ENCODE data around the gene HPSE2. TPM values are rescaled to one million over a fixed set of nuclear protein-coding genes. Genes with fewer than 3 reads are reported as not detected.
"Not testable (repeated sequence)": the region's sequence is repeated elsewhere in the genome, so short reads cannot be mapped to it uniquely, and the experiment has no call there.

The HPSE2 gene
- total RNA-seq, 1 experiment from 2014 or later = not detected

DNA sequence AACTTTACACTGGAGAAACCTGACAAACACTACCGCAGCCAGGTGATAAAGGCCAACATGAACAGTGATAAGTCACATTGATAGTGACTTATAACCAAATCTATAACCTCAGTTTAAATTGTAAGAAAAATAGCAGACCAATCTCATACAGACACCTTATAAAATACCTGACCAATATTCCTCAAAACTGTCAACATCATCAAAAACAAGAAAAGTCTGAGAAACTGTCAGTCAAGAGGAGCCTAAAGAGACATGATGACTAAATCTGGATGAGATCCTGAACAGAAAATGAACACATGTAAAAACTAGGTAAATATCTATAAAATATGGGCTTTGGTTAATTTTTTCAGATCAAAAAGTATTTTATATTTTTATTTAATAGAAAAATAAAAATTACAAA lies 233.3 kb downstream of the HPSE2 start:
- Histone ChIP-seq H3K4me3 (ENCODE audit: low read depth in 2 of 2, low read length in 2 of 2) (no peak overlapping the region), H3K4me1 (ENCODE audit: control insufficient read depth, insufficient read depth, low read length) (no peaks in the 10 kb centered on the region), H3K27me3 (ENCODE audit: control insufficient read depth, insufficient read depth, low read length) (no peaks in the 10 kb centered on the region), H3K9me3 (ENCODE audit: control insufficient read depth, insufficient read depth, low read depth, low read length) (0 out of 2 replicates have a peak, but pooled peaks cover 7% of the 10 kb centered on the region), H3K36me3 (ENCODE audit: control insufficient read depth, insufficient read depth, low read length) (no peaks in the 10 kb centered on the region), H3K27ac (ENCODE audit: low read length) (no peak overlapping the region)
- TF ChIP-seq POLR2AphosphoS5 (IDR thresholded peaks at IDR 0.05; ENCODE audit: low read depth, low read length) (no peak), TCF7L2 (IDR thresholded peaks at IDR 0.05; ENCODE audit: low read depth, low read length) (no peak), SIN3A (IDR thresholded peaks at IDR 0.05; ENCODE audit: borderline replicate concordance, insufficient read depth, low read depth, low read length) (no peak)
- TF ChIP-seq, protein P1, sequence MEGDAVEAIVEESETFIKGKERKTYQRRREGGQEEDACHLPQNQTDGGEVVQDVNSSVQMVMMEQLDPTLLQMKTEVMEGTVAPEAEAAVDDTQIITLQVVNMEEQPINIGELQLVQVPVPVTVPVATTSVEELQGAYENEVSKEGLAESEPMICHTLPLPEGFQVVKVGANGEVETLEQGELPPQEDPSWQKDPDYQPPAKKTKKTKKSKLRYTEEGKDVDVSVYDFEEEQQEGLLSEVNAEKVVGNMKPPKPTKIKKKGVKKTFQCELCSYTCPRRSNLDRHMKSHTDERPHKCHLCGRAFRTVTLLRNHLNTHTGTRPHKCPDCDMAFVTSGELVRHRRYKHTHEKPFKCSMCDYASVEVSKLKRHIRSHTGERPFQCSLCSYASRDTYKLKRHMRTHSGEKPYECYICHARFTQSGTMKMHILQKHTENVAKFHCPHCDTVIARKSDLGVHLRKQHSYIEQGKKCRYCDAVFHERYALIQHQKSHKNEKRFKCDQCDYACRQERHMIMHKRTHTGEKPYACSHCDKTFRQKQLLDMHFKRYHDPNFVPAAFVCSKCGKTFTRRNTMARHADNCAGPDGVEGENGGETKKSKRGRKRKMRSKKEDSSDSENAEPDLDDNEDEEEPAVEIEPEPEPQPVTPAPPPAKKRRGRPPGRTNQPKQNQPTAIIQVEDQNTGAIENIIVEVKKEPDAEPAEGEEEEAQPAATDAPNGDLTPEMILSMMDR (IDR thresholded peaks at IDR 0.05) = no peak
- TF ChIP-seq, protein P2, sequence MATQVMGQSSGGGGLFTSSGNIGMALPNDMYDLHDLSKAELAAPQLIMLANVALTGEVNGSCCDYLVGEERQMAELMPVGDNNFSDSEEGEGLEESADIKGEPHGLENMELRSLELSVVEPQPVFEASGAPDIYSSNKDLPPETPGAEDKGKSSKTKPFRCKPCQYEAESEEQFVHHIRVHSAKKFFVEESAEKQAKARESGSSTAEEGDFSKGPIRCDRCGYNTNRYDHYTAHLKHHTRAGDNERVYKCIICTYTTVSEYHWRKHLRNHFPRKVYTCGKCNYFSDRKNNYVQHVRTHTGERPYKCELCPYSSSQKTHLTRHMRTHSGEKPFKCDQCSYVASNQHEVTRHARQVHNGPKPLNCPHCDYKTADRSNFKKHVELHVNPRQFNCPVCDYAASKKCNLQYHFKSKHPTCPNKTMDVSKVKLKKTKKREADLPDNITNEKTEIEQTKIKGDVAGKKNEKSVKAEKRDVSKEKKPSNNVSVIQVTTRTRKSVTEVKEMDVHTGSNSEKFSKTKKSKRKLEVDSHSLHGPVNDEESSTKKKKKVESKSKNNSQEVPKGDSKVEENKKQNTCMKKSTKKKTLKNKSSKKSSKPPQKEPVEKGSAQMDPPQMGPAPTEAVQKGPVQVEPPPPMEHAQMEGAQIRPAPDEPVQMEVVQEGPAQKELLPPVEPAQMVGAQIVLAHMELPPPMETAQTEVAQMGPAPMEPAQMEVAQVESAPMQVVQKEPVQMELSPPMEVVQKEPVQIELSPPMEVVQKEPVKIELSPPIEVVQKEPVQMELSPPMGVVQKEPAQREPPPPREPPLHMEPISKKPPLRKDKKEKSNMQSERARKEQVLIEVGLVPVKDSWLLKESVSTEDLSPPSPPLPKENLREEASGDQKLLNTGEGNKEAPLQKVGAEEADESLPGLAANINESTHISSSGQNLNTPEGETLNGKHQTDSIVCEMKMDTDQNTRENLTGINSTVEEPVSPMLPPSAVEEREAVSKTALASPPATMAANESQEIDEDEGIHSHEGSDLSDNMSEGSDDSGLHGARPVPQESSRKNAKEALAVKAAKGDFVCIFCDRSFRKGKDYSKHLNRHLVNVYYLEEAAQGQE (IDR thresholded peaks at IDR 0.05; ENCODE audit: insufficient read depth in 1 of 2, low read depth in 2 of 2, low read length in 1 of 2) = no peak
- POLR2A ChIA-PET = no interaction called here
- ATAC-seq (no peak), DNase-seq (ENCODE audit: low read depth, low spot score) (no peak)
- CTCF ChIA-PET = no interaction called here
- in situ Hi-C loops (cut with HindIII; ENCODE audit: low pct_unique_long_range_greater_than_20kb, low sequenced_read_pairs) = no loop called here
- no TSS peak for BruUV-seq (replicated peaks)
- intact Hi-C loops (cut with micrococcal nuclease; ENCODE audit: unreplicated experiment) = no loop called here

- Histone ChIP-seq H3K27me3 (ENCODE audit: control insufficient read depth, insufficient read depth, low read length) (no peaks in the 10 kb centered on the region), H3K4me3 (ENCODE audit: low read depth in 2 of 2, low read length in 2 of 2) (no peak overlapping the region), H3K9me3 (ENCODE audit: control insufficient read depth, insufficient read depth, low read depth, low read length) (no peaks in the 10 kb centered on the region), H3K4me1 (ENCODE audit: control insufficient read depth, insufficient read depth, low read length) (no peaks in the 10 kb centered on the region), H3K27ac (ENCODE audit: low read length) (no peak overlapping the region), H3K36me3 (ENCODE audit: control insufficient read depth, insufficient read depth, low read length) (no peaks in the 10 kb centered on the region)
- intact Hi-C loops (cut with micrococcal nuclease; ENCODE audit: unreplicated experiment) = no loop called here
- BruUV-seq (replicated peaks) = no TSS peak
- ATAC-seq (no peak), DNase-seq (ENCODE audit: low read depth, low spot score) (no peak)
- POLR2A ChIA-PET = no interaction called here
- in situ Hi-C loops (cut with HindIII; ENCODE audit: low pct_unique_long_range_greater_than_20kb, low sequenced_read_pairs) = no loop called here
- TF ChIP-seq POLR2AphosphoS5 (IDR thresholded peaks at IDR 0.05; ENCODE audit: low read depth, low read length) = no peak
- CTCF ChIA-PET = no interaction called here
Measured at GRCh38 chr10:98997596-98997995, 238.1 kb downstream of the HPSE2 start.

GRCh38 chr10:98994030-98994429 lies 241.6 kb downstream of the HPSE2 start:
- Histone ChIP-seq H3K4me3 (ENCODE audit: low read depth in 2 of 2, low read length in 2 of 2) (no peak overlapping the region), H3K4me1 (ENCODE audit: control insufficient read depth, insufficient read depth, low read length) (no peaks in the 10 kb centered on the region), H3K27me3 (ENCODE audit: control insufficient read depth, insufficient read depth, low read length) (no peaks in the 10 kb centered on the region), H3K27ac (ENCODE audit: low read length) (no peak overlapping the region), H3K9me3 (ENCODE audit: control insufficient read depth, insufficient read depth, low read depth, low read length) (no peaks in the 10 kb centered on the region), H3K36me3 (ENCODE audit: control insufficient read depth, insufficient read depth, low read length) (no peaks in the 10 kb centered on the region)
- no TSS peak for BruUV-seq (replicated peaks)
- in situ Hi-C loops (cut with HindIII; ENCODE audit: low pct_unique_long_range_greater_than_20kb, low sequenced_read_pairs) (no loop called here), intact Hi-C loops (cut with micrococcal nuclease; ENCODE audit: unreplicated experiment) (no loop called here)
- POLR2A ChIA-PET = interaction anchor here (0.6 kb wide), 1 partner anchor 112 kb away, joined by 3 read pairs; no protein-coding TSS in a partner anchor
- CTCF ChIA-PET = no interaction called here
- ATAC-seq (no peak), DNase-seq (ENCODE audit: low read depth, low spot score) (no peak)
- no peak for TF ChIP-seq SIN3A (IDR thresholded peaks at IDR 0.05; ENCODE audit: borderline replicate concordance, insufficient read depth, low read depth, low read length)

DNA sequence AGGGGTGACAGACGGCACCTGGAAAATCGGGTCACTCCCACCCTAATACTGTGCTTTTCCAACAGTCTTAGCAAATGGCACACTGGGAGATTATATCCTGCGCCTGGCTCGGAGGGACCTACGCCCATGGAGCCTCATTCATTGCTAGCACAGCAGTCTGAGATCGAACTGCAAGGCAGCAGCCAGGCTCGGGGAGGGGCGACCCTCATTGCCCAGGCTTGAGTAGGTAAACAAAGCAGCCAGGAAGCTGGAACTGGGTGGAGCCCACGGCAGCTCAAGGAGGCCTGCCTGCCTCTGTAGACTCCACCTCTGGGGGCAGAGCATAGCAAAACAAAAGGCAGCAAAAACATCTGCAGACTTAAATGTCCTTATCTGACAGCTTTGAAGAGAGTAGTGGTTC lies 251.9 kb downstream of the HPSE2 start:
- H3K27ac ChIP-seq (ENCODE audit: low read length); ATAC-seq; CTCF ChIA-PET; POLR2A ChIA-PET; H3K9me3 ChIP-seq (ENCODE audit: control insufficient read depth, insufficient read depth, low read depth, low read length); H3K27me3 ChIP-seq (ENCODE audit: control insufficient read depth, insufficient read depth, low read length); in situ Hi-C loops (cut with HindIII; ENCODE audit: low pct_unique_long_range_greater_than_20kb, low sequenced_read_pairs); DNase-seq (ENCODE audit: low read depth, low spot score); H3K36me3 ChIP-seq (ENCODE audit: control insufficient read depth, insufficient read depth, low read length); H3K4me1 ChIP-seq (ENCODE audit: control insufficient read depth, insufficient read depth, low read length); BruUV-seq (replicated peaks); H3K4me3 ChIP-seq (ENCODE audit: low read depth in 2 of 2, low read length in 2 of 2); intact Hi-C loops (cut with micrococcal nuclease; ENCODE audit: unreplicated experiment): not testable (repeated sequence)
